MM.1S (cell line): ENCODE measurements around the gene EFTUD2.

Experiments
- DNase-seq: peaks from one replicate; pipeline ENCODE4 v3.0.0-alpha.2; 2015
- H2AFZ ChIP-seq: fragments of 300-600 bp; sonication (generic); 2 replicates; pipeline ENCODE4 v1.6.0; 2016; ENCODE audit warnings: antibody characterized with exemption, low read length
- H3F3A ChIP-seq: fragments of 300-600 bp; sonication (generic); 2 replicates; pipeline ENCODE4 v1.6.1; 2016; ENCODE audit warnings: mild to moderate bottlenecking, antibody characterized with exemption, low read length, moderate library complexity, mixed read lengths; ENCODE audit not compliant: insufficient read depth
- H3K27ac ChIP-seq: fragments of 300-600 bp; sonication (generic); 2 replicates; pipeline ENCODE4 v1.5.1; 2016; ENCODE audit warnings: mild to moderate bottlenecking, low read length
- H3K27me3 ChIP-seq: fragments of 300-600 bp; sonication (generic); replicated peaks from 2 replicates; pipeline ENCODE4 v1.6.0; 2016; ENCODE audit warnings: low read length; ENCODE audit not compliant: insufficient read depth
- H3K36me3 ChIP-seq: fragments of 300-600 bp; sonication (generic); replicated peaks from 2 replicates; pipeline ENCODE4 v1.6.1; 2016; ENCODE audit warnings: mild to moderate bottlenecking, low read length, mixed read lengths; ENCODE audit not compliant: insufficient read depth
- H3K4me1 ChIP-seq: fragments of 300-600 bp; sonication (generic); 2 replicates; pipeline ENCODE4 v1.6.1; 2016; ENCODE audit warnings: low read length, mixed read lengths
- H3K4me2 ChIP-seq: fragments of 300-600 bp; sonication (generic); 2 replicates; pipeline ENCODE4 v1.6.0; 2016; ENCODE audit warnings: low read depth, low read length
- H3K4me3 ChIP-seq: fragments of 300-600 bp; sonication (generic); 2 replicates; pipeline ENCODE4 v1.5.1; 2016; ENCODE audit warnings: low read length, mixed read lengths
- H3K79me2 ChIP-seq: fragments of 300-600 bp; sonication (generic); 2 replicates; pipeline ENCODE4 v1.6.1; 2016; ENCODE audit warnings: mixed run types, low read length, mixed read lengths
- H3K9ac ChIP-seq: fragments of 300-600 bp; sonication (generic); 2 replicates; pipeline ENCODE4 v1.6.1; 2016; ENCODE audit warnings: low read length, mixed read lengths
- H3K9me2 ChIP-seq: fragments of 300-600 bp; sonication (generic); replicated peaks from 2 replicates; pipeline ENCODE4 v1.6.1; 2016; ENCODE audit warnings: mild to moderate bottlenecking, low read length, mixed read lengths; ENCODE audit not compliant: insufficient read depth
- H3K9me3 ChIP-seq: fragments of 300-600 bp; sonication (generic); replicated peaks from 2 replicates; pipeline ENCODE4 v1.6.1; 2016; ENCODE audit warnings: mild to moderate bottlenecking, low read length, mixed read lengths; ENCODE audit not compliant: insufficient read depth
- H4K20me1 ChIP-seq: fragments of 300-600 bp; sonication (generic); 2 replicates; pipeline ENCODE4 v1.6.1; 2016; ENCODE audit warnings: mild to moderate bottlenecking, low read length, moderate library complexity, mixed read lengths; ENCODE audit not compliant: insufficient read depth
- EZH2 ChIP-seq: fragments of 300-600 bp; sonication (generic); optimal IDR thresholded peaks from 2 replicates; pipeline ENCODE3; 2017; ENCODE audit warnings: low read depth, mild to moderate bottlenecking, antibody characterized with exemption, low read length, mixed read lengths
- EZH2phosphoT487 ChIP-seq: fragments of 300-600 bp; sonication (generic); IDR thresholded peaks from 2 replicates; pipeline ENCODE4 v1.6.1; 2018; ENCODE audit warnings: antibody characterized with exemption, low read length
- TF ChIP-seq, protein P1 (sequence below): fragments of 300-600 bp; sonication (generic); IDR thresholded peaks from 2 replicates; pipeline ENCODE4 v1.5.1; 2016; ENCODE audit warnings: antibody characterized with exemption, low read length, mixed read lengths

The EFTUD2 gene

GRCh38 chr17:44847586-44847985 is 51.7 kb downstream of the EFTUD2 start, which contains the start of gene HIGD1B:
Gene HIGD1B, plus strand, starts transcription at chr17:44847883. Its CDS starts 270 bp downstream, at chr17:44848153.
- Histone ChIP-seq H3F3A (no peaks in the 10 kb centered on the region), H3K9ac (no peak within 1 kb of the TSS), H3K4me3 (no peak within 1 kb of the TSS), H3K9me2 (no peaks in the 10 kb centered on the region), H3K27ac (no peak within 1 kb of the TSS), H3K9me3 (no peaks in the 10 kb centered on the region), H3K36me3 (no peaks in the 10 kb centered on the region), H3K4me1 (no peaks in the 10 kb centered on the region), H3K27me3 (no peaks in the 10 kb centered on the region), H3K79me2 (no peaks in the 10 kb centered on the region), H3K4me2 (no peak within 1 kb of the TSS), H4K20me1 (no peaks in the 10 kb centered on the region), H2AFZ (no peak within 1 kb of the TSS)
- no peak for DNase-seq
- TF ChIP-seq, protein P1, sequence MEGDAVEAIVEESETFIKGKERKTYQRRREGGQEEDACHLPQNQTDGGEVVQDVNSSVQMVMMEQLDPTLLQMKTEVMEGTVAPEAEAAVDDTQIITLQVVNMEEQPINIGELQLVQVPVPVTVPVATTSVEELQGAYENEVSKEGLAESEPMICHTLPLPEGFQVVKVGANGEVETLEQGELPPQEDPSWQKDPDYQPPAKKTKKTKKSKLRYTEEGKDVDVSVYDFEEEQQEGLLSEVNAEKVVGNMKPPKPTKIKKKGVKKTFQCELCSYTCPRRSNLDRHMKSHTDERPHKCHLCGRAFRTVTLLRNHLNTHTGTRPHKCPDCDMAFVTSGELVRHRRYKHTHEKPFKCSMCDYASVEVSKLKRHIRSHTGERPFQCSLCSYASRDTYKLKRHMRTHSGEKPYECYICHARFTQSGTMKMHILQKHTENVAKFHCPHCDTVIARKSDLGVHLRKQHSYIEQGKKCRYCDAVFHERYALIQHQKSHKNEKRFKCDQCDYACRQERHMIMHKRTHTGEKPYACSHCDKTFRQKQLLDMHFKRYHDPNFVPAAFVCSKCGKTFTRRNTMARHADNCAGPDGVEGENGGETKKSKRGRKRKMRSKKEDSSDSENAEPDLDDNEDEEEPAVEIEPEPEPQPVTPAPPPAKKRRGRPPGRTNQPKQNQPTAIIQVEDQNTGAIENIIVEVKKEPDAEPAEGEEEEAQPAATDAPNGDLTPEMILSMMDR = no peak
- TF ChIP-seq EZH2phosphoT487 (no peak), EZH2 (no peak)

- Histone ChIP-seq H3K4me1 (no peaks in the 10 kb centered on the region), H3K36me3 (no peaks in the 10 kb centered on the region), H3K27me3 (no peaks in the 10 kb centered on the region), H3K27ac (no peak overlapping the region), H3K9me2 (no peaks in the 10 kb centered on the region), H3K4me2 (no peak overlapping the region), H2AFZ (no peak overlapping the region), H3K9ac (no peak overlapping the region), H3F3A (no peaks in the 10 kb centered on the region), H3K4me3 (no peak overlapping the region), H4K20me1 (no peaks in the 10 kb centered on the region), H3K9me3 (no peaks in the 10 kb centered on the region), H3K79me2 (no peaks in the 10 kb centered on the region)
- TF ChIP-seq EZH2phosphoT487 = no peak
- TF ChIP-seq, protein P1 = no peak
- no peak for TF ChIP-seq EZH2
- no peak for DNase-seq
Measured at GRCh38 chr17:44846206-44846605, 53.0 kb downstream of the EFTUD2 start.

- H3K36me3 ChIP-seq = no peaks in the 10 kb centered on the region
- no peaks in the 10 kb centered on the region for H3F3A ChIP-seq
- no peaks in the 10 kb centered on the region for H3K79me2 ChIP-seq
- no peak overlapping the region for H3K9ac ChIP-seq
- H3K9me3 ChIP-seq = no peaks in the 10 kb centered on the region
- H3K9me2 ChIP-seq = no peaks in the 10 kb centered on the region
- no peak overlapping the region for H3K4me3 ChIP-seq
- no peak overlapping the region for H2AFZ ChIP-seq
- no peaks in the 10 kb centered on the region for H3K4me1 ChIP-seq
- TF ChIP-seq EZH2 = no peak
- TF ChIP-seq, protein P1 = no peak
- no peak for TF ChIP-seq EZH2phosphoT487
- H3K27me3 ChIP-seq = no peaks in the 10 kb centered on the region
- no peak for DNase-seq
- no peak overlapping the region for H3K4me2 ChIP-seq
- no peak overlapping the region for H3K27ac ChIP-seq
- no peaks in the 10 kb centered on the region for H4K20me1 ChIP-seq
Measured at GRCh38 chr17:44844390-44844830, 54.8 kb downstream of the EFTUD2 start.
